GM18873 (cell line): ENCODE measurements around the gene SCMH1.

Experiments used
- ATAC-seq: cut with Tn5 transposase; IDR thresholded peaks from one replicate; pipeline ENCODE4 v1.9.1; 2021; ENCODE audit warnings: mild to moderate bottlenecking, moderate library complexity, moderate number of reproducible peaks; ENCODE audit not compliant: unreplicated experiment, low FRiP score

SCMH1 gene

DNA sequence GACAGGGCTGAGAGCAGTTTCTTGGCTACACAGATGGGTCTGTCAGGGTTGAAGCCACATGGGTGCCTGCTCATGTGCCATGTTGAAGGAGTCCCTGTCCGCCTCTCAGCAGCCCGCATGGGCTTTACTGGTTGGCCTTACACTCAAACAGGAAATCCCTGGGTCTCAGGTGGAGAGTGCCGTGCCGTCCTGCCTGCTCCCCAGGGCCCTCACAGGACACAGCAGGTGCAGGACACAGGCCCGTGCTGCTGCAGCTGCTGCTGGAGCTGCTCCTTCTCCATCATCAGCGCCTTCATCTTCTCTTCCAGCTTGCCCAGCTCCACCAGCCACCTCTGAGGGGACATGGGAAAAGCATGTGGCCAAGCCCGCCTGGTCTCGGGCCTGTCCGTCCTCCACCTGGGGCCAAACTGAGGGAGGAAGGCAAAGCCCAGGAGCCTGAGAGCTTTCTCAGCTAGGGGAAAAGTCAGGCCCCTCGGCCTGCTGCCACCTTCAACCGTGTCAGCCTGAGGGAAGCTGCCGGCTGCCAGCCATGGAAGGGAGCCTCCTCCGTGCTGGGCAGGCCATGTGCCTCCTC lies 226.1 kb downstream of the SCMH1 start:
- no peak for ATAC-seq

DNA sequence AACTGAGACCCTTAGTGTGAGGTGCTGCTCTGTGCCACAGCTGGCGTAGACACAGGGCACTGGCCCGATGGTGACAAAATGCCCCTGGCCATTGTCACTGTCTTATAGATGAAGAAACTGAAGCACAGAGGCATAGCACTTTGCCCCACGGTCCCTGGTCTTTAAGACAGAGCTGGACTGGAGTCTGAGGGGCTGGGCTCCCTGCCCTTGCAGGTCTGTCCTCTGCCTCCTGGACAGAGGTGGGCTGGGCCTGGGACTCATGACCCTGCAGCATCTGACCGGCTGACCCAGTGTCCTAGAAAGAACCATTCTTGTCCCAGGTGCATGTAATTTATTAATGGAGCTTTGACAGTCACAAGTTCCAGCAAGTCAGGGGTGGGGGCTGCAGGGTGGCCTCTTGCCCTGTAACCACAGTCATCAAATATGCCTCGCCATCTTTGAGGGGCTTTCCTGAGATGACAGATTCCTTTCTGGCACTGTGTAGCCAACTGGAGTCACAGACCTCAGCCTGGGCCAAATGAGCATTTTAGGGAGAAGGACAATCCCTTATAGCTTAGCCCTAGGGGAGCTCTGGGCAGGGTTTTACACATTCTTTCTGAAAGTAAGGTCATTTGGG lies 226.7 kb downstream of the SCMH1 start:
- ATAC-seq = no peak

DNA sequence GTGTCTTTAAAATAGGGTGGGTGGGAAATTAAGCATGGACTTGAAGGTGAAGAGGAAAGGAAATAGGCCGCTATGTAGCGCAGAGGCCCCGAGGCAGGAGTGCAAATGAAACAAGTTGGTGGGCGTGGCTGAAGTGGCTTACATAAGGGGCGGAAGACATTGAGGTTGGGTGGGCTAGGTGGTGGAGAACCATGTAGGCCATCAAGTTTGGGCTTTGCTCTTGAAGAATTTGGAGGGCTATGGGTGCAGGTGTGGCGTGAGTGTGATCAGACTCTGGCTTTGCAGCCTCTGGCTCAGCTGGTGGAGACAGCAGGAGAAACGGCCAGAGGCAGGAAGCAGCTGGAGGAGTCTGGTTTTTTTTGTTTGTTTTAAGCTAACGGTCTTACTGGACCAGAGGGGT lies 227.2 kb downstream of the SCMH1 start:
- ATAC-seq = no peak

DNA sequence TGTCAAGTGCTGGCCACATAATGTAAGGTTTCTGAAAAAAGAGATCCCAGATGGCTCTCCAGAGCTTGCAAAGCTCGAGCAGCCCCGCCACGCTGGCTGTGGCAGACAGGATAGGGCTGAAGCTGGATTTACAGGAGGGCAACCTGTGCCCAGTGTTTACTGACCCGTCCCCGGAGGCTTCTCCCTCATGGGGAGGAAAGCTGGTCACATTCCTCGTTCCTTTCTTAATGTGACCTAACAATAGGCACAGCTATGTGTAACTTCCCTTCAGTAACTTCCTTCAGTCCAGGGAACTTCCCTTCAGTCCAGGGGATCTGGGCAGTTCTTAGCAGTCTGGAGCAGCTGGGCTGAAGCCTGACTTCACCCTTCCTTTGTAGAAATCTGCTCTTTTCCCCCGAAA lies 228.3 kb downstream of the SCMH1 start:
- ATAC-seq = no peak

DNA sequence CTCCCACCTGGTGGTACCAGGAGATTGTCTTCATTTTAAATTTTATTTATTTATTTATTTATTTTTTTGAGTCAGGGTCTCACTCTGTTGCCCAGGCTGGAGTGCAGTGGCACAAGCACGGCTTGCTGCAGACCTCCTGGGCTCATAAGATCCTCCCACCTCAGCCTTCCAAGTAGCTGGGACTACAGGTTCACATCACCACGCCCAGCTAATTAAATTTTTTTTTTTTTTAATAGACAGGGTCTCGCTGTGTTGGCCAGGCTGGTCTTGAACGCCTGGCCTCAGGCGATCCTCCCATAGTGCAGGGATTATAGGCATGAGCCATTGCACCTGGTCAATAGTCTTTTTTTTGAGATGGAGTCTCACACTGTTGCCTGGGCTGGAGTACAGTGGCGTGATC lies 229.1 kb downstream of the SCMH1 start:
- ATAC-seq = no peak

DNA sequence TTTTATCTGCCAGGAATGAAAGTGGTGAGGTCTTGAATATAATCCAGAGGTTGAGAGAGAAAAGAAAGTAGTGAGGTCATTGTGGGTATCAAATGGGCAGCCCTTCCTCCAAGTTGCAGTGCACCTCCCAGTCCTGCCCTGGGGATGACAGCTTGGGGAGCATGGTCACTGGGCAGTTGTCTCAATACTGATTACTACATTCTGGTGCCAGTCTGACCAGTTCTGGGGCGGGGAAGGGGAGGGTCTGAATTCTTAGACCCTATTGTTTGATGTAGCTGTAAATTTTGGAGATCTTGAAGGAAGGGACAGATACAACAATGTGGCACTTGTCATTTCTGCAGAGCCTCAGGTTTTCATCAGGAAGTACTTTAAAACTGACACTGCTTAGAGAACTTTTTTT lies 231.8 kb downstream of the SCMH1 start:
- ATAC-seq = no peak

DNA sequence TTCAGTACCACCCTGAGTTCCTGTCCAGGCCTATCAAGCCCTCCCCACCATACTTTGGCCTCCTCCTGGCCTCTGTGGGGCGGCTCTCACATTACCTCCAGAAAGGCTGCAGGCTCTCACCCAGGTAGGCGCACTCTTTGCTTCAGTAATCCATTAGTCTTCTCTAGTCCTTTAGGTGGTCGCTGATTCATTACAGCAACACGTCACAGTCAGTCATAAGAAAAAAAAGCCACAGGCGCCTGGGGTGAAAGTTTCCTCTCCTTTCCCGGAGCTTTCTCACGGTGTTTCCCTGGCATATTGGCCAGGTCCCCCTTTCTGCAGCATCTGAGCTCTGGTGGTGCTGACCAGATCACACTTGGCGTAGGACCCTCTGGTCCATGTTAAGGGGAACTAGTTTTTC lies 232.6 kb downstream of the SCMH1 start:
- ATAC-seq = no peak

DNA sequence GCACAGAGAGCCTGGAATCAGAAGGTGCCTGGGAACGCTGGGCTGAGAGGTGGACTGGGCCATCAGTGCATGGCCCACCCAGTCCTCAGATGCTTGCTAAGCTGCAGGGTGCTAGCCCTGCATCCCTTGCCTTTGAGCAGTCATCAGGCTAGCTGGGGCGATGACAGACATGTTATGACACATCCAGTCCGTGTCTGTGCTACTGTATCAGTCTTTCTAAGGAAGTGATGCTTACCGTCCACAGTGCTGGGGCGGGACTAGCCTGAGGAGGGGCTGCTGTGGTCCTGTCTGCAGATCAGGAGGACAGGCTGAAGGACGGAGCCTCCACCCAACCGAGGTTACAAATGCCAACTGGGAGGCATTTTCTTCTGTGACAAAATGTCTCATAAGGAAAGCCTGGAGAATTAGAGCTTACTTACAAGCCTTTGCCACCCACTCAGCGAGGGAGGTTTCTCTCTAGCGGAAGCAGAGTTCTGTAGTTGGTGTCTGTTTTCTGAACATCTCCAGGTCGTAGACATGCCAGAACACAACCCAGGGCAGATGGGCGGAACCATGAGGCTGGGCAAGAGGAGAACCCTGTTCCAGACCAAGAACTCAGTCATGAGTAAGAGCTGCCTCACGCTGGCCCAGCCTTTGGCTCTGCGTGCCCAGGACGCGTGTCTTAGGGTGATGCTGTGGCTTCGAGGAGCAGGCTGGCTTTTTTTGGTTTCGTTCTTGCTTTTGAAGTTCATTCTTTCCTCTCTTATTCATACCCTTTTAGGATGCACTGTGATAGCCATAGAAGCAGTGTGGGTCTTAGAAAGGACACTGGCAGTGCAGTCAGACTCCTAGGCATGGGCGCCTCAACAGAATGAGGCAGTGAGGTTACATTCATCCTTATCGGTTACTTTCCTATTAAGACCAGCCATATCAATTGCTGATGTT lies 234.9 kb downstream of the SCMH1 start:
- ATAC-seq = no peak

DNA sequence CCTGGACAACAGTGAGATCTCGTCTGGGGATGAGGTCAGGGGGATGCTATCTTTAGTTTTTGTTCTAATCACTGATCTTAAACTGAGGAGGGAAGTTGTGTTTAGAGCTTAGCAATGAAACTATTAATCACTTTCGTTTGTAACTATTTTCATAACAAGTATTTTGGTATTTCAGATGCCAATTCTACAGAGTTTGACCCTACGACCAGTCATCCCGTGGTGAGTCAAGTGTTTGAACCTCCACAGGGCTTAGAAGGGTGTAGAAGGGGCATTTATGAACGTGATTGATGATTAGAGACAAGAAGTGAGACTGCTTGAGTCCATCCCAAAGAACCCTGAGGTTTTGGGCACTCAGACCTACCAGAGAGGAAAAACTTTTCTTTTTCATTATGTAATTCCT lies 236.2 kb downstream of the SCMH1 start:
- no peak for ATAC-seq

DNA sequence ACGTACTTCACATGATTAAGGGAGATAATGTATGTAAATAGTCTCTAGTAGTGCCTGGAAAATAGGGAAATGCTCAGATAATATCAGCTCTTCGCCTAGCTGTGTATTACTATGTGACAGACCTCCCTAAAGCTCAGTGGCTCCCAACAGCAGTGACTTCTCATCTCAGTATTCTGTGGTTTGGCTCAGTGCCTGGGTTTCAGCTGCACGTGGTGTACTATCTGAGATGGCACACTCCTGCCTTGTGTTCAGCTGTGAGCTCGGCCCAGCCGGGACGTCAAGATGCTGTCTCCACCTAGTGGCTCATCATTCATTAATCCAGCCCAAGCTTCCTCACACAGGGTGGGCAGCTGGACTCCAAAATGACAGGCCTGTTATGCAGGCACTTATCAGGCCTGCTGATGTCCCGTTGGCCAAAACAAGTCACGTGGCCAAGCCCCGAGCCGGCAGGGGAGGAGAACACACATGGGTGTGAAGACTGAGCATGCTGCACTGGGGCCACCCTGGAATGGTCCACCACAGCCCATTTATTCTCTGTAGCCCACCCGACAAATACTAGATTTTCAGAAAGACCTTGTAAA lies 238.4 kb downstream of the SCMH1 start:
- ATAC-seq = peak; percentile 74

DNA sequence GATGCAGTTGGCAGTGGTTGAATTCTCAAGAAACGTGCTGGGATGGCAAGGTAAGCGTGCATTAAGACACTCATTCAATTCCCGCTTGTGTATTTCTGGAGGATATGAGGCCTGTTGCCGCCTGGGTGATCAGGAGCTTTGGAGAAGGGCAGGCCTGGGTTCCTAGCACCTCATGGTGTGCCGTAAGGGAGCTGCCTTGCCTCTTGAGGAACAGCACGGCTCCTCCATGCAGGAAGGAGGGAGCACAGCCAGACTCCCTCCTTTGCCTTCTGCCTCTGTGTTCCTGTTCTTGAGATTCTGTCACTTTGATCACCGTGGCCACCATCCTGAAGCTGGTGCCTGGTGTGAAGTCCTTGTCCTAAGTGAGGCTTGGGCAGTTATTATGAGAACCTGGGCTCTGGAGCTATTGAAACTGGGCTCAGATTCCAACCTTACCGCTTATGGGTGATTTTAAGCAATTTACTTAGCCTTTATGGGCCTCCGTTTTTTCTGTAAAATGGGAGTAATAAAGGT lies 238.9 kb downstream of the SCMH1 start:
- no peak for ATAC-seq

DNA sequence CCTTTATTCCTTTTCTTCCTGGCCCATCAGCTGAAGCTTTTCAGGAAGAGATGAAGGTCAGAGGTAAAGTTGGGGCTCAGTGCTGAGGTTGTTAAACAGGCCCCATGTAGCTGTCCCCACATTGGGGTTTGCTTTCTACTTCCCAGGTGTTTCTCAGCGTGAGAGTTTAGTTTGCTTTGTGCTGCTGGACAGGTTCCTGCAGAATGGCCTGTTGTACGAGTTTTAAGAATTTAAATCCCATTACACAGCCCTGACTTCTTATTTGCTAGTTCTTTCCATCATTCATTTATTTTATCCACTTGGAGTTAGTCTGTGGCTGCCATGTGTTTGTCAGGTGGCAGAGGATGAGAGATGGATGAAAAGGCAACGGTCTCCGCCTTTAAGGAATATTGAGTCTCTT lies 243.4 kb downstream of the SCMH1 start:
- no peak for ATAC-seq

DNA sequence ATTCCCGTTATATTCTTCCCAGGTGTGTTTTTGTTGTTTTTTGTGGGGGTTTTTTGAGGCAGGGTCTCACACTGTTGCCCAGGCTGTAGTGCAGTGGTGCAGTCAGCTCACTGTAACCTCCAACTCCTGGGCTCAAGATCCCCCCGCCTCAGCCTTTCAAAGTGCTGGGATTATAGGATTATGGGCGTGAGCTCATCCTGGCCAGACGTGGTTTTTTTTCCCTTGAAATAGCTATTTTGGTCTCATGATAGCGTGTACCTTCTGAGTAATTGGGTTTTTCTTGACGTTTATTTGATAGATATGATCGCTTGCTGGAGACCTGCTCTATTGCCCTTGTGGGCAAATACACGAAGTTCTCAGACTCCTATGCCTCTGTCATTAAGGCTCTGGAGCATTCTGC lies 245.0 kb downstream of the SCMH1 start:
- no peak for ATAC-seq

DNA sequence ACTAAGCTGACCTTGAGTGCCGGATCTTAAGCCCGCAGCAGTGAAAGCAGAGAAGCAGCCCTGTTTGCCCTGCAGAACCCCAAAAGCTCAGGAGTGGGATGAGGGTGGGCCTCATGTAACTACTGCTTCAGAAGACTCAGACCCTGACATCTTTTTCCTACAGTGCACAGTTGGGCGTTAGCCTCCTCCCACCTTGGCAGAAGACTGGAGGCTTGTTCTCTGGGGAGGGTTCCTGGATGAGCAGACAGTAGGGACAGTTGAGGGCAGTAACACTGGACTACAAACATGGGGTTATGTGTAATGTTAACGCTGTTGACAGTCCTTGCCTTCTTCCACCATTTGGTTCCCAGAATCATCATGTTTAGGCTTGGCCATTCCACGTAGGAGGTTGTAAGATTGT lies 253.0 kb downstream of the SCMH1 start:
- ATAC-seq = no peak

DNA sequence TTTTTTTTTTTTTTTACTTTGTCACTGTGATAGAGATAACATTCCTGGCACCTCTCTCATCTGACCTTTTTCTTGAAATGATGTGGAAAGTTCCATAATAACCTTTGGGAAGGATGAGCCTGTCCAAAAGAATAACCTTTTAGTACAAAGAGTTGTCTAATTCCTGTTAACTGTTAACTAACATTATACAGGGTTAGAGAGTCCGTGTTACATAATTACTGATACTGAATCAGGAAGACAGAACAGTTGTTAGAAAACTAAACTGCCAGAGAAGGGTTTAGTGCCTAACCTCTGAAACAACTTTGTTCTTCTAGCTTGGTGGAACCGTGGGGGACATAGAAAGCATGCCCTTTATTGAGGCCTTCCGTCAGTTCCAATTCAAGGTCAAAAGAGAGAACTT lies 253.8 kb downstream of the SCMH1 start:
- ATAC-seq = no peak

DNA sequence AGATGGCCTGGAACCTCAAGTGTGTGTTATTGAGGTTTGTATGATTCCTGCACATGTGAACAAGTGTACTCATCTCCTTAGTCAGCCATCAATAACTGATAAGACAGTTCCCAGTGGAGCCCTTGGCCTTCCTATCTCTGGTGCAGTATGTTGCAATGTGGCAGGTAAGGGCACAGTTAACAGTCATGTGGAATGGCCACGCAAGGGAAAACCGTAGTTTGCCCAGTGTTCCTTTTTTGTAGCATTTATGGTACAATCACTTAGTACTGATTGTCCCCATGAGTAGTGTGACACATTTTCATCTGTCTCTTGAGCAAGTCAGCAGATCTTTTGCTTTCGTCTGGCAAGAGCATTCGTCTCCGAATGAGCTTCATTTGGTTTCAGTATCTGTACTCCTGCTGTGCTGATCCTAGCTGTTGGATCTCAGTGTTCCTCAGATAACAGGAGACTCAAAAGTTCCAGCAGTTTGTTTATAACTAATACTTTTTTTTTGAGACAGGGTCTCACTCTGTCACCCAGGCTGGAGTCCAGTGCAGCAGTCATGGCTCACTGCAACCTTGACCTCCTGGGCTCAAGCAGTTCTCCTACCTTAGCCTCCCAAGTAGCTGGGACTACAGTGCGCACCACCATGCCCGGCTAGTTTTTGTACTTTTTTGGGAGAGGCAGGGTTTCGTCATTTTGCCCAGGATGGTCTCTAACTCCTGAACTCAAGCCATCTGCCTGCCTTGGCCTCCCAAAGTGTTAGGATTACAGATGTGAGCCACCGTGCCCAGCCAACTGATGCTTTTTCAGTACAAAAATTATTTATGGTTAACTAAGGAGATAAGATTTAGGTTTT lies 254.4 kb downstream of the SCMH1 start:
- no peak for ATAC-seq

DNA sequence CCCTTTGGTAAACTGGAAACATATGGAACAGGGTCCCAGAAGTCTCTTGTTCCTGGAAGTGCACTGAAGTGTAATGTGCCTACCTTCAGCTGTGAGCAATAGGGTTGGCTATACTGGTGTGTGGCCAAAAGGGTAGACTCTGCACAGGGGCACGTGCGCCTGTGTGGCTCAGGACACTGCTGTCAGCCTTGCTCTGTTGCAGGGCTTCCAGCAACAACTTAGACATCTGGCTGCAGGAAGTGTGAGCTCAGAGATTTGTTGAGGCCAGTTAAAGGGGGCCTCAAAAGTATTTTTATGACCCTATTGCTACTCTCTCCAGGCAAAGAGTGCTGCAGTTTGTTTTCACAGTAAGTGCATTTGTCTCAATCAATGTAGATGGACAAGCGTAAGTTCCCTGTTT lies 255.2 kb downstream of the SCMH1 start:
- no peak for ATAC-seq

DNA sequence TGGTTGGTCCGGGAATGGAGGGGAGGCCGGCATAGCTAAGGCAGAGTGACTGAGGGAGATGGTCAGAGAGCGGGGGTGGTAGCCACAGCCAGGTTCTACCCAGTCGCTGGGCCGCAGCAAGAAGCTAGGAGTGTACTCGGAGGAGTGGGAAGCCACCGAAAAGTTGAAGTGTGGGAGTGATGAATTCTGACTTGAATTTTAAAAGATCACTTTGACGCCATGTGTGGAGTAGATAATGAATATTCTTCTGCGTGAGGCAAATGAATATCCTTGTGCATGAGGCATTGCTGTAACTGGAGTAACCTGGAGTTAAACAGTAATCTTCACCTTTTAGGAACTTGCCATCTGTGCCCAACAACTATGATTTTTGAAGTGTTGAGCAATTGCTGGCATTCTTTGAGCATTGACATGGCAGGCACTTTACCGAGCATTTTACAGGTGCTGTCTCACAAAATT lies 255.8 kb downstream of the SCMH1 start:
- no peak for ATAC-seq

DNA sequence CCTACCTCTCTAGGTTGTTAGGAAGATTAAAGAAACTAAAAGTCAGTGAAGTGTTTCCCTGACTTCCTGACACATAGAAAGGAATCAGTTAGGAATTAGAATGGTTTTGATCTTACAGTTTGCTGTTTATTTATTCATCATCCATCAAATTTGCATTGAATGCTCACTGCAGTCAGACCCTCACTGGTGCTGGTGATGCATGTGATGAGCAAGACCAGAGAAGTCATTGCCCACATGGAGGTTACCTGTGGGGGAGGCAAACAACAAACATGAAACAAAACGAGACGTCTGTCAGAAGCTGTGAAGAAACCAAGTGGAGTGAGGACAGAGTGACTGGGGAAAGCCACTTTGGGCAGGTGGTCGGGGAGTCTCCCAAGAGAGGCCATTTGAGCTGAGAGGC lies 256.2 kb downstream of the SCMH1 start:
- ATAC-seq = no peak

DNA sequence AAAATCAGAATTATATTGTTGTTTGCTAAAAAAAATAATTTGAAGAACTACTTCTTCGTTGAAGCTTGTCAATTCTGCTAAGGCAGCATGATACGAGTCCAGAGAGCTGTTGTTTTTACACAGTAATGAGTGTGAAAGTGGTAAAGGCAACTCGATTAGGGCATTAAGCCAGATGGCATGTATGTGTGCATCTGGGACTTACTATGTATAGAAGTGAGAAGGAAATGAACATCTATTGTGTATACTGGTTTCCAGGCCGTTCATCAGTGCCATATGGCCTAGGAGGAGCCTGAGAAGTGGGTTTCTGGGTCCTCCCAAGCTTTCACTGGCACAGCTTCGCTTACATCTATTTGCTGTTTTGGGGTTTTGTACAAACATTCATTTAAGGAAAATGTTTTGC lies 256.9 kb downstream of the SCMH1 start:
- ATAC-seq = no peak
